ENCODE measurements around the gene PSMA7.
A peak's percentile ranks its signal among the peaks of the same experiment; 100 is the strongest.

Gene PSMA7

GRCh38 chr20:62181808-62182207 is 38.6 kb upstream of the PSMA7 start:
- Histone ChIP-seq H3K4me1 (ENCODE audit: control insufficient read depth, insufficient read depth, low read length) (no peaks in the 10 kb centered on the region), H3K36me3 (ENCODE audit: control insufficient read depth, insufficient read depth, low read length) (no peaks in the 10 kb centered on the region), H3K27me3 (ENCODE audit: control insufficient read depth, insufficient read depth, low read length, poor library complexity, severe bottlenecking) (no peaks in the 10 kb centered on the region), H3K4me3 (ENCODE audit: insufficient read depth, low read depth, low read length) (peak overlapping the region; percentile 99), H3K27ac (ENCODE audit: insufficient read depth, low read depth, low read length, poor library complexity, severe bottlenecking) (no peak overlapping the region), H3K9me3 (ENCODE audit: control insufficient read depth, low read length) (no peaks in the 10 kb centered on the region)
- WGBS, 2 experiments = 91 to 92% methylated on average over 2 of the region's 2 CpGs

- peaks cover 16% of the 10 kb centered on the region for H3K36me3 ChIP-seq (ENCODE audit: control insufficient read depth, insufficient read depth, low read length)
- H3K4me1 ChIP-seq (ENCODE audit: control insufficient read depth, insufficient read depth, low read length) = no peaks in the 10 kb centered on the region
Measured at GRCh38 chr20:62179162-62179504, 35.9 kb upstream of the PSMA7 start.

GRCh38 chr20:62178316-62179161 is 35.3 kb upstream of the PSMA7 start:
- Histone ChIP-seq H3K27me3 (ENCODE audit: control insufficient read depth, insufficient read depth, low read length, poor library complexity, severe bottlenecking) (no peaks in the 10 kb centered on the region), H3K4me3 (ENCODE audit: insufficient read depth, low read depth, low read length) (no peak overlapping the region), H3K9me3 (ENCODE audit: control insufficient read depth, low read length) (no peaks in the 10 kb centered on the region), H3K27ac (ENCODE audit: insufficient read depth, low read depth, low read length, poor library complexity, severe bottlenecking) (no peak overlapping the region), H3K36me3 (ENCODE audit: control insufficient read depth, insufficient read depth, low read length) (peaks cover 16% of the 10 kb centered on the region), H3K4me1 (ENCODE audit: control insufficient read depth, insufficient read depth, low read length) (no peaks in the 10 kb centered on the region)
- 93 to 96% methylated on average over 19 of the region's 19 CpGs for WGBS, 2 experiments

More at GRCh38 chr20:62179162-62179504, 35.9 kb upstream of the PSMA7 start:
- Histone ChIP-seq H3K27me3 (ENCODE audit: control insufficient read depth, insufficient read depth, low read length, poor library complexity, severe bottlenecking) (no peaks in the 10 kb centered on the region), H3K27ac (ENCODE audit: insufficient read depth, low read depth, low read length, poor library complexity, severe bottlenecking) (no peak overlapping the region), H3K4me3 (ENCODE audit: insufficient read depth, low read depth, low read length) (no peak overlapping the region), H3K9me3 (ENCODE audit: control insufficient read depth, low read length) (no peaks in the 10 kb centered on the region)
- 94 to 96% methylated on average over 14 of the region's 14 CpGs for WGBS, 2 experiments

GRCh38 chr20:62177307-62177706 is 34.1 kb upstream of the PSMA7 start:
- peaks cover 16% of the 10 kb centered on the region for H3K36me3 ChIP-seq (ENCODE audit: control insufficient read depth, insufficient read depth, low read length)
- 95 to 96% methylated on average over 9 of the region's 9 CpGs for WGBS, 2 experiments

GRCh38 chr20:62176866-62177265 is 33.7 kb upstream of the PSMA7 start:
- H3K27ac ChIP-seq (ENCODE audit: insufficient read depth, low read depth, low read length, poor library complexity, severe bottlenecking) = no peak overlapping the region
- no peaks in the 10 kb centered on the region for H3K4me1 ChIP-seq (ENCODE audit: control insufficient read depth, insufficient read depth, low read length)
- no peaks in the 10 kb centered on the region for H3K9me3 ChIP-seq (ENCODE audit: control insufficient read depth, low read length)
- no peak overlapping the region for H3K4me3 ChIP-seq (ENCODE audit: insufficient read depth, low read depth, low read length)
- 93 to 96% methylated on average over 15 of the region's 15 CpGs for WGBS, 2 experiments
- H3K36me3 ChIP-seq (ENCODE audit: control insufficient read depth, insufficient read depth, low read length) = peaks cover 16% of the 10 kb centered on the region
- no peaks in the 10 kb centered on the region for H3K27me3 ChIP-seq (ENCODE audit: control insufficient read depth, insufficient read depth, low read length, poor library complexity, severe bottlenecking)

More at GRCh38 chr20:62177307-62177706, 34.1 kb upstream of the PSMA7 start:
- no peaks in the 10 kb centered on the region for H3K27me3 ChIP-seq (ENCODE audit: control insufficient read depth, insufficient read depth, low read length, poor library complexity, severe bottlenecking)
- H3K9me3 ChIP-seq (ENCODE audit: control insufficient read depth, low read length) = no peaks in the 10 kb centered on the region
- H3K4me3 ChIP-seq (ENCODE audit: insufficient read depth, low read depth, low read length) = no peak overlapping the region
- H3K4me1 ChIP-seq (ENCODE audit: control insufficient read depth, insufficient read depth, low read length) = no peaks in the 10 kb centered on the region
- no peak overlapping the region for H3K27ac ChIP-seq (ENCODE audit: insufficient read depth, low read depth, low read length, poor library complexity, severe bottlenecking)

GRCh38 chr20:62175711-62176110 is 32.5 kb upstream of the PSMA7 start:
- H3K27ac ChIP-seq (ENCODE audit: insufficient read depth, low read depth, low read length, poor library complexity, severe bottlenecking) = no peak overlapping the region
- H3K4me3 ChIP-seq (ENCODE audit: insufficient read depth, low read depth, low read length) = no peak overlapping the region
- H3K4me1 ChIP-seq (ENCODE audit: control insufficient read depth, insufficient read depth, low read length) = no peaks in the 10 kb centered on the region
- H3K36me3 ChIP-seq (ENCODE audit: control insufficient read depth, insufficient read depth, low read length) = peaks cover 16% of the 10 kb centered on the region
- WGBS, 2 experiments = 95 to 97% methylated on average over 9 to 10 of the region's 10 CpGs
- H3K27me3 ChIP-seq (ENCODE audit: control insufficient read depth, insufficient read depth, low read length, poor library complexity, severe bottlenecking) = no peaks in the 10 kb centered on the region
- H3K9me3 ChIP-seq (ENCODE audit: control insufficient read depth, low read length) = no peaks in the 10 kb centered on the region

- H3K9me3 ChIP-seq (ENCODE audit: control insufficient read depth, low read length) = no peaks in the 10 kb centered on the region
- H3K27ac ChIP-seq (ENCODE audit: insufficient read depth, low read depth, low read length, poor library complexity, severe bottlenecking) = no peak overlapping the region
- 94 to 95% methylated on average over 26 of the region's 26 CpGs for WGBS, 2 experiments
- no peaks in the 10 kb centered on the region for H3K27me3 ChIP-seq (ENCODE audit: control insufficient read depth, insufficient read depth, low read length, poor library complexity, severe bottlenecking)
- no peak overlapping the region for H3K4me3 ChIP-seq (ENCODE audit: insufficient read depth, low read depth, low read length)
- H3K36me3 ChIP-seq (ENCODE audit: control insufficient read depth, insufficient read depth, low read length) = peaks cover 16% of the 10 kb centered on the region
- H3K4me1 ChIP-seq (ENCODE audit: control insufficient read depth, insufficient read depth, low read length) = no peaks in the 10 kb centered on the region
Measured at GRCh38 chr20:62174870-62175624, 31.9 kb upstream of the PSMA7 start.

- WGBS, 2 experiments = 96 to 97% methylated on average over 28 of the region's 28 CpGs
- H3K36me3 ChIP-seq (ENCODE audit: control insufficient read depth, insufficient read depth, low read length) = peaks cover 16% of the 10 kb centered on the region
- H3K27me3 ChIP-seq (ENCODE audit: control insufficient read depth, insufficient read depth, low read length, poor library complexity, severe bottlenecking) = no peaks in the 10 kb centered on the region
- no peaks in the 10 kb centered on the region for H3K4me1 ChIP-seq (ENCODE audit: control insufficient read depth, insufficient read depth, low read length)
- H3K9me3 ChIP-seq (ENCODE audit: control insufficient read depth, low read length) = no peaks in the 10 kb centered on the region
- H3K4me3 ChIP-seq (ENCODE audit: insufficient read depth, low read depth, low read length) = no peak overlapping the region
- no peak overlapping the region for H3K27ac ChIP-seq (ENCODE audit: insufficient read depth, low read depth, low read length, poor library complexity, severe bottlenecking)
Measured at GRCh38 chr20:62174021-62174804, 31.0 kb upstream of the PSMA7 start.

GRCh38 chr20:62172666-62173065 is 29.5 kb upstream of the PSMA7 start:
- WGBS, 2 experiments = 95% methylated on average over 18 of the region's 18 CpGs
- peaks cover 20% of the 10 kb centered on the region for H3K36me3 ChIP-seq (ENCODE audit: control insufficient read depth, insufficient read depth, low read length)

GRCh38 chr20:62171245-62171644 is 28.1 kb upstream of the PSMA7 start:
- no peaks in the 10 kb centered on the region for H3K4me1 ChIP-seq (ENCODE audit: control insufficient read depth, insufficient read depth, low read length)
- H3K4me3 ChIP-seq (ENCODE audit: insufficient read depth, low read depth, low read length) = no peak overlapping the region
- no peaks in the 10 kb centered on the region for H3K9me3 ChIP-seq (ENCODE audit: control insufficient read depth, low read length)
- no peak overlapping the region for H3K27ac ChIP-seq (ENCODE audit: insufficient read depth, low read depth, low read length, poor library complexity, severe bottlenecking)
- WGBS, 2 experiments = 97% methylated on average over 8 of the region's 8 CpGs
- H3K27me3 ChIP-seq (ENCODE audit: control insufficient read depth, insufficient read depth, low read length, poor library complexity, severe bottlenecking) = no peaks in the 10 kb centered on the region
- peaks cover 23% of the 10 kb centered on the region for H3K36me3 ChIP-seq (ENCODE audit: control insufficient read depth, insufficient read depth, low read length)

More at GRCh38 chr20:62172666-62173065, 29.5 kb upstream of the PSMA7 start:
- Histone ChIP-seq H3K27me3 (ENCODE audit: control insufficient read depth, insufficient read depth, low read length, poor library complexity, severe bottlenecking) (no peaks in the 10 kb centered on the region), H3K27ac (ENCODE audit: insufficient read depth, low read depth, low read length, poor library complexity, severe bottlenecking) (no peak overlapping the region), H3K9me3 (ENCODE audit: control insufficient read depth, low read length) (no peaks in the 10 kb centered on the region), H3K4me3 (ENCODE audit: insufficient read depth, low read depth, low read length) (no peak overlapping the region), H3K4me1 (ENCODE audit: control insufficient read depth, insufficient read depth, low read length) (no peaks in the 10 kb centered on the region)

Measured in ectodermal cell (in vitro differentiated cells).